Fibroblast of peridontal ligament (primary cell): ENCODE results near the gene ITPR3.
"Not testable (repeated sequence)": the region's sequence is repeated elsewhere in the genome, so short reads cannot be mapped to it uniquely, and the experiment has no call there.

Experiments
- DNase-seq: peaks from one replicate; pipeline ENCODE4 v3.0.0-alpha.2; 2010; ENCODE audit errors: extremely low read depth

ITPR3 gene

DNA sequence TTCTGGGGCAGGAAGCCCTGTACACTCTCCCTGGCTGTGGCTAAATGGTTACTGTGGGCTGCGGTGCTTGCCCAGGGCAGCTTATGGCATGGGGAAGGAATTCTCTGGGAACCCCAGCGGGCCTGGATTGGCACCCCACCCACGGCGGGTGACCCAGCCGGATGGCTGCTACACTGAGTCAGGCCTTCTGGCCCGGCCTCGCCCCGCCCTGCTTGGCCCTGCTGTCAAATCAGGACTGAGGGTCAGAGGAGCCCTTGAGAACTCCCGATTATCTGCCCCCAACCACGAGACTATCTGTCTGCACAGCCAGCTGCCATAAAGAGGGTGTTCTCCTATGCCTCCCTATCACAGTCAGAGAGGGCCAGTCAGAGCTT lies 7.3 kb upstream of the ITPR3 start:
- DNase-seq = peak; percentile 82

GRCh38 chr6:33616113-33616512 lies 5.0 kb upstream of the ITPR3 start:
- no peak for DNase-seq

DNA sequence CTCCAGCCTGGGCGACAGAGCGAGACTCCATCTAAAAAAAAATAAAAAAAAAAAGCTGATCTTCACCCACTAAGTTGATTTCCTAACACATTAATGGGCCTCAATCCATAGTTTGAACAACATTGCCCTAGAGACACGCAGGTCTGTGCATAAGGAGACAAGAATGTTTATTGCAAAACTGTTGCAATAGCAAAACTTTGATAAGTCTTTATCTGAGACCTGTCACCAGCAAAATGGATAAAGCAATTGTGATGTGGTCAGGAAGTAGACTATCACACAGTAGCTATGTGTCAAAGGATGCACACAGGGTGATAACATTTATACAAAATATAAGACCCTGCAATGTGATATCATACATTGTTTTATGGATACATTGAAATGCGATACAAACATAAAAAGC lies 4.2 kb upstream of the ITPR3 start:
- DNase-seq = no peak

- no peak for DNase-seq
Measured at GRCh38 chr6:33619166-33619840, 1.8 kb upstream of the ITPR3 start.

DNA sequence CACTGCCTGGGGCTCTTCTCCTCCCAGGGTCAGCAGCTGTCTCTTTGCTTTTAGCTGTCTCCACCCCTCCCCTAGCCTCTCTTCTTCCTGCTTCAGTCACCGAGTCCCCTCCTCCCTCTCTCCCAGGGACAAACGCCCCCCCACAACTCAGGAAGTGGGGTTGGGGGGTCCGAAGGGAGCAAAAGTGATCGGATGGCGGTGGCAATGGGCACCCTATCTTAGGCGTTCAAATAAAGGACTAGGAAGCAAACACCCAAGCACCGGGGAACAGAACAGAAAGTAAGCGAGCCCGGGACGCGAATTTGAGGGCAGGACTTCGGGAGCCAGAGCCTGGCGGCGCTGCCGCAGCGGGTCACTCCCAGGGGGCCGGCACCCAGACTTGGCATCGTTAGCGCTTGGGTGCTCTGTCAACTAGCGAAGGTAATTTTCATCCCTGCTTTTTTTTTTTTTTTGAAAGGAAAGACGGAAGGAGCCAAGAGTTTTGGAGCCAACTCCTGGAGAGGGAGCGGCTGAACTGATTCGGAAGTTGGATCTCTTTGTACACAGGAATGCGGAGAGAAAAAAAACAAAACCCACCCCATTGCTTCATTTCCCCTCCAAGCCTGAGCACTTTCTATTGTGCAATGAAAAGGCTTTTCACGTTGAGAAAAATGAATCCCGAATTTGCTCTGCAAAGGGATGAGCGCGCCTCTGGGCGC lies 815 bp upstream of the ITPR3 start:
- peak; percentile 75 for DNase-seq

- no peak for DNase-seq
Measured at GRCh38 chr6:33621711-33622388, 728 bp downstream of the ITPR3 start.

- DNase-seq = no peak
Measured at GRCh38 chr6:33622456-33623431, 1.6 kb downstream of the ITPR3 start.

GRCh38 chr6:33623895-33624381 lies 2.8 kb downstream of the ITPR3 start:
- no peak for DNase-seq

DNA sequence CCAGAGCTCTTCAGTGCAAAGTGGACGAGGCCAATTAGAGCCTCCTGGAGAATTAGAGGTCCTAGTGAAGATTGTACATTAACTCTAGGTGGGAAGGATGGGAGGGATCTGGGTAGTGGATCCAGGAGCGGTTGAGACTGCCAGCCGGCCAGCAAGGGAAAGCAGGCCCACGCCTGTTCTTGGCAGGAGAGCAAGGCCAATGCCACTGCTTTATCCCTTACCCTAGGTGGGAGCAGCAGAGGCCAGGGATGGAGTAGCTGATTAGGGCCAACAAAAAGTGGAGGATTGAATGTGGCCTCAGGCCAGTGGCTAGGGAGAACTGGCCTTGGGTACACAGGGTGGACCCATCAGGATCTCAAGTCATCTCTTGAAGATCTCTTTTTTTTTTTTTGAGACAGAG lies 3.7 kb downstream of the ITPR3 start:
- no peak for DNase-seq

DNA sequence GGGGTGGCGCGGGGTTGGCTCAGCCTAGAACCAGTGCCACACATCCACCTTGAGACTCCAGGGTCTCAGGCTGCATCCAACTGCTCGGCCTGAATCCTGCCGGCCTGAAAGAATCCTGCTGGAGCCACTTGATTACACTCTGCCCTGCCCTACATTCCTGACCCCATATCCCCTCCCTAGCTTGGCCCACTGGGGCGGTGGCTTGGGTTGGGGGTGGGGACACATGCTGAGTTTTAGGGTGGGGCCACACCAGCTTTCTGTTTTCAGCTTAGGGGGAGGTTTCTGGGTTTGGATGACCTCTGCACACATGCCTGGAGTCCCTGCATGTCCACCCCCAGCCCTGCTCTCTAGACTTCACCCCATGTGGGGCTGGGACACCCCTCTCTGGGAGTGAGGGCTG lies 6.8 kb downstream of the ITPR3 start:
- no peak for DNase-seq

GRCh38 chr6:33628401-33628964 lies 7.4 kb downstream of the ITPR3 start:
- DNase-seq = no peak

DNA sequence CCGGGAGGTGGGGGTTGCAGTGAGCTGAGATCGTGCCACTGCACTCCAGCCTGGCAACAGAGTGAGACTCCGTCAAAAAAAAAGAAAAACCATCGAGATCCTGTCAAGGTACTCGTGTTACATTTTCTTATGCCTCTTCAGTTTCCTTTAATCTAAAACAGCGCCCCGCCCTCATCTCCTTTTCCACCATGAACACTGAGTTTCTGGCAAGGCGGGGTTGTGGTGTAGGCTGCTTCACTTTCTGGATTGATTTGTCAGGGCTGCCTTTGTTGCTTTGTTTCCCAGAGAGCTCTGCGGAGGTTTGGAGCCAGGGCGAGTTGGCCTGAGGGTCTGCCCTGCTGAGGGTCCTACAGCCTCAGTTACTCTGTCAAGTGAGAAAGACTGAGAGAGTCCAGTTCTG lies 8.9 kb downstream of the ITPR3 start:
- DNase-seq = no peak

DNA sequence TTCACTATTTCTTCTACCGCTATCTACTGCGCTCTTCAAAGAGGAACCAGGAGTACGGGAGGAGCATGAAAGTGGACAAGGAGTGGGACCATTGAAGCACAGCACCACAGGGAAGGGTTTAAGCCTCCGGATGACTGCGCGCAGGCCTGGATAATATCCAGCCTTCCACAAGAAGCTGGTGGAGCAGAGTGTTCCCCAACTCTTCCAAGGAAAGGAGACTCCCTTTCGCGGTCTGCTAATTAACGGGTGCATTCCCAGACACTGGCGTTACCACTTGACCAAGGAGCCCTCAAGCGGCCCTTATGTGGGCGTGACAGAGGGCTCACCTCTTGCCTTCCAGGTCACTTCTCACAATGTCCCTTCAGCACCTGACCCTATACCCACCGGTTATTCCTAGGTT lies 10.4 kb downstream of the ITPR3 start:
- not testable (repeated sequence) for DNase-seq

DNA sequence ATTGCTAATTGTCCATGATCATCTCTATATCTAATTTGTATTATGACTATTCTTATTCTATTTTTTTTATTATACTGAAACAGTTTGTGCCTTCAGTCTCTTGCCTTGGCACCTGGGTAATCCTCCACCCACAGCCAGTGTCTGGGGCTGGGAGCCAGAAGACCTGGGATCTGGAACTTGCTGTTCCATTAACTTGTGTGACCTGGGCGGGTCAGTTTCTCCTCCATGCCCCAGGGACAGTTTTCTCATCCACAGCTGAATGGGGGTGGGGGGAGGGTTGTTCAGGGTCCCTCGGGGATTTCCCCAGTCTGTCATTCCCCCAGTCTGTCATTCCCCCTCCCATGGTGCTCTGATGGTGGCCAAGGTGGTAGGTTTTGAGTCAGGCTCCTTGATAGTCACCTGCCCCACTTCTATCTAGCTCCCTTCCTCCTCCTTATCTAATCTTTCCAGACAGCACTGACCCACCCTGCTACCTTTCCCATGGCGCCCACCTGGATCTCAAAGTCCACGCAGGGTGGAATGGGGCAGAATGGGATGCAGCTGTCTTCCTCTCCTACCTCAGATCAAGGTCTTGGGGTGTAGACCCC lies 10.9 kb downstream of the ITPR3 start:
- no peak for DNase-seq

GRCh38 chr6:33632558-33633039 lies 11.5 kb downstream of the ITPR3 start:
- DNase-seq = no peak

GRCh38 chr6:33633084-33633461 lies 12.0 kb downstream of the ITPR3 start:
- DNase-seq = no peak

GRCh38 chr6:33633462-33634158 lies 12.5 kb downstream of the ITPR3 start:
- peak; percentile 51 for DNase-seq

DNA sequence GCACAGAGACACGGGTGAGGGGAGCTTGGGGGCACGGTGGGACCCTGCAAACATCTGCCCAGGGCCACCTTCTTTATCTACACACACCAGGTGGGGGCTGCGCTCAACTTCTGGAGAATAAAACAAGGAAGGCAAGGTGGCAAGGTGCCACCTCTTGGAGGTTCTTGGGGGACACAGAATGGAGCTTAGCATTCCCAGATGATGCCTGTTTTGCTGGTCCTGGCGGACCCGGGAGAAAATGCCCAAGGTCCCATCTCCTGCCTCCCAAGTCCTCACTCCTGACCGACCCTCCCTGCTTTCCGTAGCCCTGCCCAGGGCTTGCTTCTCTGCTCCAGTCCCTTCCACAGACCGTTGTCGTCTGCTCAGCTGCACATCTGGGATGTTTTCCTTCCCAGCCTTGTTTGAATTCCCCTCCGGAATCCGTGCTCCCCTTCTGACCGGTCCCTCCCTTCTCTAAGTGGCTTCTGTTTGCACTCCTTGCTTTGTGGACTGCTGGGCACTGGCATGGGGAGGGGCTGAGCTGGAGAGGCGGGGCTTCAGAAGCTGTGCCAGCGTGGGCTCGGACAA lies 13.1 kb downstream of the ITPR3 start:
- DNase-seq = no peak

DNA sequence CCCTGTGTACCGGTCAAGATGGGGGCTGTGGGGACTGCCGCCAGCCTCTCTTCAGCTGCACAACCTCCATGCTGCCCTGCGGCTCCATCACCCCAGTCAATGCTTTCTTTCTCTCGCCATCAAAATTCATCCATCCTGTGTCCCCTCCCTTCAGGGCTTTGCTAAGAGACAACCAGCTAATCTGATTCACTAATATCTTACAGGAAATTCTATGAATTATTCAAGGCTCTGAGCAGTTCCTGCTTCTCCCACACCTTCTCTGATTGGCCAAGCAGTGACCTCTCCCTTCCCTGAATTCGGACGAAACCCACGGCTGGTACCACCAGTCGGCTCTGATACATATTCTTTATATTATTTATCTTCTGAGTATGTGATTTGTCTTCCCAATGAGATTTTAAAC lies 13.8 kb downstream of the ITPR3 start:
- no peak for DNase-seq

DNA sequence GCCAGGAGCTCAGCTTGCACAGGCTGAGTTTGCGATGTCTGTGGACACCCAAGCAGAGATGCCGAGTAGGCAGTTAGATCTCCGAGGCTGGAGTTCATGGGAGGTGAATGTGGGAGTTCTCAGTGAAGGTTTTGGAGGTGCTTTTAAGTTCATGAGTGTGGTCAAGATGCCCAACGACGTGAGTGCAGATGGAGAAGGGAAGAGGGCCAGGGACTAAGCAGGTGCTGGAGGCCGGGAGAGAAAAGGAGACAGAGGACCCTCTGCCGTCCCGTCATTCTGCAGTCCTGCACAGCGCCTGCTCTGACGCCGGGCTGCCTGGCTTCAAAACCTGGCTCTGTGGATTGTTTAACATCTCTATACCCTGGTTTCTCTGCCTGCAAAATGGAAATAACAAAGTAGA lies 15.5 kb downstream of the ITPR3 start:
- DNase-seq = no peak
